ENCODE measurements around the gene FOXD2.

The FOXD2 gene

DNA sequence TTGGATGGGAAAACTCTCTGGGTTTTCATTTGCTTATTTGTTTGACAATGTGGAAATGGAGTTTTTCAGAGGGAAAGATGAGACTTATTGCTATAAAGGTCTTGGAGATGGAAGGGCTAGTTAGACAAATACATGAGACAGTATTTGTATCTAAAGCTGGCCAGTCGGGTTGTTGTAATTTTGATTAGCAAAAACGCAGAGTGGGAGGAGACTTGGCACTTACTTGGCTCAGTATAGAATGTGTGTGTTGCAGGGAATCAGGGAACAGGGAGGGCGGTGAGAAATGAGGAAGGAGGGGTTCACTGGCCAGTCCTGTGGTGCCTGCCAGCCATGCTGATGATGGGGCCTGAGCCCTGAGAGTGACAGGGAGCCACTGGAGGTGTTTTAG, 27.8 kb upstream of the FOXD2 start:
- no peaks in the 10 kb centered on the region for H3K4me1 Mint-ChIP-seq
- peaks cover 9% of the 10 kb centered on the region for H3K27me3 Mint-ChIP-seq
- H3K9me3 Mint-ChIP-seq: no peaks in the 10 kb centered on the region
- no peak overlapping the region for H3K4me3 Mint-ChIP-seq
- no peaks in the 10 kb centered on the region for H3K36me3 Mint-ChIP-seq
- no peak overlapping the region for H3K27ac Mint-ChIP-seq

GRCh38 chr1:47411436-47411835, 26.4 kb upstream of the FOXD2 start:
- Mint-ChIP-seq H3K4me3 (no peak overlapping the region), H3K9me3 (no peaks in the 10 kb centered on the region), H3K27me3 (peaks cover 14% of the 10 kb centered on the region), H3K27ac (no peak overlapping the region), H3K4me1 (no peaks in the 10 kb centered on the region), H3K36me3 (no peaks in the 10 kb centered on the region)

DNA sequence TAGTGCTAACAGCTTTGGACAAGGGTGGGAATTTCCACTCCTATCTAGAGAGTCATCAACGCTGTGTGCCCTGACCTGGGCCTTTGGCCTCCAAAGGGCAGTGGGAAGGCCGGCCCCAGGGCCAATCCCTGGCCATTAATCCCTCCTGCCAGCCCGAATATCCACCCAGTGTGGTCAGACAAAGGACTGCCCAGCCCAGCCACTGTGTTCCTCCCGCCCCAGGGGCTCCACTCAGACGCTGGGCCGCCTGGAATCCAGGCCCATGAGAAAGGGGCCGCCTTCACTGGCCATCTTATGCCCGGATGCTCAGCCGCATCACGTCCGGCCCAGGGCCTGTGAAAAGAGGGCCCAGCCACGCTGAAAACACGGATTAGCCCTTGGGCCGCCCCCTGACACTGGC, 25.4 kb upstream of the FOXD2 start:
- Mint-ChIP-seq H3K4me3 (no peak overlapping the region), H3K36me3 (no peaks in the 10 kb centered on the region), H3K27ac (no peak overlapping the region), H3K27me3 (peaks cover 18% of the 10 kb centered on the region), H3K9me3 (no peaks in the 10 kb centered on the region), H3K4me1 (no peaks in the 10 kb centered on the region)

GRCh38 chr1:47415728-47416318, 22.0 kb upstream of the FOXD2 start, which contains the start of gene FOXE3:
TSS of gene FOXE3 (plus strand) at chr1:47416285. CDS start at chr1:47416316, 31 bp downstream.
- Mint-ChIP-seq H3K36me3 (no peaks in the 10 kb centered on the region), H3K27ac (no peak within 1 kb of the TSS), H3K9me3 (no peaks in the 10 kb centered on the region), H3K4me3 (peak within 1 kb of the TSS; percentile 54), H3K4me1 (no peaks in the 10 kb centered on the region), H3K27me3 (peaks cover 33% of the 10 kb centered on the region)

DNA sequence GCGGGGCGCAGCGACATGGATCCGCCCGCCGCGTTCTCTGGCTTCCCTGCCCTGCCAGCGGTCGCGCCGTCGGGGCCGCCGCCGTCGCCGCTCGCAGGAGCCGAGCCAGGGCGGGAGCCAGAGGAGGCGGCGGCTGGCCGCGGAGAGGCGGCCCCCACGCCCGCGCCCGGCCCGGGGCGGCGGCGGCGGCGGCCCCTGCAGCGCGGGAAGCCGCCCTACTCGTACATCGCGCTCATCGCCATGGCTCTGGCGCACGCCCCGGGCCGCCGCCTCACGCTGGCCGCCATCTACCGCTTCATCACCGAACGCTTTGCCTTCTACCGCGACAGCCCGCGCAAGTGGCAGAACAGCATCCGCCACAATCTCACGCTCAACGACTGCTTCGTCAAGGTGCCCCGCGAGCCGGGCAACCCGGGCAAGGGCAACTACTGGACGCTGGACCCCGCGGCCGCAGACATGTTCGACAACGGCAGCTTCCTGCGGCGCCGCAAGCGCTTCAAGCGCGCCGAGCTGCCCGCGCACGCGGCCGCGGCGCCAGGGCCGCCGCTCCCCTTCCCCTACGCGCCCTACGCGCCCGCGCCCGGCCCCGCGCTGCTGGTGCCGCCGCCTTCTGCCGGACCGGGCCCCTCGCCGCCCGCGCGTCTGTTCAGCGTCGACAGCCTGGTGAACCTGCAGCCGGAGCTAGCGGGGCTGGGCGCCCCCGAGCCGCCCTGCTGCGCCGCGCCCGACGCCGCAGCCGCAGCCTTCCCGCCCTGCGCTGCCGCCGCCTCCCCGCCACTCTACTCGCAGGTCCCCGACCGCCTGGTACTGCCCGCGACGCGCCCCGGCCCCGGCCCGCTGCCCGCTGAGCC, 21.3 kb upstream of the FOXD2 start:
- Mint-ChIP-seq H3K27me3 (peaks cover 36% of the 10 kb centered on the region), H3K4me1 (no peaks in the 10 kb centered on the region), H3K36me3 (no peaks in the 10 kb centered on the region), H3K4me3 (peak overlapping the region; percentile 54), H3K27ac (no peak overlapping the region), H3K9me3 (no peaks in the 10 kb centered on the region)

DNA sequence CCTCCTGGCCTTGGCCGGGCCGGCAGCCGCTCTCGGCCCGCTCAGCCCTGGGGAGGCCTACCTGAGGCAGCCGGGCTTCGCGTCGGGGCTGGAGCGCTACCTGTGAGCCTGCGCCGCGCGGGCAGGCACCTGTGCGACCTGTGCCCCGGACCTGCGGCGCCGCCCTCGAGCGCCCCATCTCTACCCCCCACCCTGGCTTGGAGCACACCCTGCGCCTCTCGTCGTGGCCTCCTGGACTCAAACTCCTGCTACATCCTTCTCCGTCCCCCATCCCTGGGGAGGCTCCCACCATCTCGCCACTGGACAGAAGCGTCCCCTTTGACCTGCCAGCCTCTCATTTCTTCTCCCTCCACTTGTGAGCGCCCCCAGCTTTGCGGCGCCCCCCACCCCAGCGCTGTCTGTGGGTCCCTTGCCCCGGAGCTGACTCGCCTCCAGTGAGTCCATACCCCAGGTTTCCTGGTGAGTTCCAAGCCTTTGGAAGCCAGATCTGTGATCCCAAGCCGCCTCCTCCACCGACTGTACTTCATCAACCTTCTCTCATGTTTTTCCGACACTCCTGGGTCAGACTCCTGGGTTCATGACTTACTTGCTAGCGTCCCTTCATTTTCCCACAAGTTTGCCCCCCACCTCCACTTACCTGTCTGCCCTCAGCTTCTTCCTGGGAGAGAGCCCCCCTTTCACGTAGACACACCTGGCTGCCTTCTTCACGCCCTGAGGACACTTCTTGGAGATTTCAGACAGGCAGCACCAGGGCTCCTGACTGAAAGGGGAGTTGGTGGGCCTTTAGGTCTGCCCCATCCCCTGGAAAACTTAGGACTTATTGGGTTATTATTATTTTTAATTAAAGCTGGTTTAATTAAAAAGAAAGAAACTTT, 20.4 kb upstream of the FOXD2 start:
- Mint-ChIP-seq H3K27me3 (peaks cover 36% of the 10 kb centered on the region), H3K4me3 (peak overlapping the region; percentile 2), H3K4me1 (no peaks in the 10 kb centered on the region), H3K9me3 (no peaks in the 10 kb centered on the region), H3K36me3 (no peaks in the 10 kb centered on the region), H3K27ac (no peak overlapping the region)

- no peaks in the 10 kb centered on the region for H3K4me1 Mint-ChIP-seq
- H3K27me3 Mint-ChIP-seq: peaks cover 36% of the 10 kb centered on the region
- no peak overlapping the region for H3K27ac Mint-ChIP-seq
- no peaks in the 10 kb centered on the region for H3K36me3 Mint-ChIP-seq
- no peak overlapping the region for H3K4me3 Mint-ChIP-seq
- H3K9me3 Mint-ChIP-seq: no peaks in the 10 kb centered on the region
These were observed 19.7 kb upstream of the FOXD2 start for GRCh38 chr1:47418122-47418521.

DNA sequence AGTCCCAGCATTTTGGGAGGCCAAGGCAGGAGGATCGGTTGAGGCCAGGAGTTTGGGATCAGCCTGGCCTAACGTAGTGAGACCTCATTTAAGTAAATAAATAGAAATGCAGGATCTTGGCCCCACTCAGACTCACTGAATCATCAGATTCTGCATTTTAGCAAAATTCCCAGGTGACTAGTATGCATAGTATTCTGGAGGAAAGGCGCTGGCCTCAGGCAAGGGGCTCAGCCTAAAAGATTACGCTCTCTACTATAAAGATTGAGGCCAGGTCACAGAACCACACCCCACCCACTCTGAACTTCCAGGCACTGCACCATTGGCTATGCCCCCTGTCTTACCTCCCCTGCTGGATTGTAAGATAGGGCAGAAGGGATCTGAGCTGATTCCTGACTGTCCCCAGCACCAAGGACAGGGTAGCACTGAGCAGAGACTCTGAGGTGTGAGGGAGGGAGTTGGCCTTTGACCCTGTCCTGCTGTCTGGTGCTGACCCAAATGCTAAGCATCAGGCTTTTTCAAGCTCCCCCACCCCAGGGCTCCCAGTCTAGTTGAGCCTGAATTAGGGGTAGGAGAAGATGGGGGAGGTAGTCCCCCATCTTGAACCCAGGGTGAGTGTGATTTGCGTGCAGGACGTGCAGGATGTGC, 19.0 kb upstream of the FOXD2 start:
- Mint-ChIP-seq H3K27ac (no peak overlapping the region), H3K9me3 (no peaks in the 10 kb centered on the region), H3K36me3 (no peaks in the 10 kb centered on the region), H3K4me1 (no peaks in the 10 kb centered on the region), H3K4me3 (no peak overlapping the region), H3K27me3 (peaks cover 38% of the 10 kb centered on the region)

DNA sequence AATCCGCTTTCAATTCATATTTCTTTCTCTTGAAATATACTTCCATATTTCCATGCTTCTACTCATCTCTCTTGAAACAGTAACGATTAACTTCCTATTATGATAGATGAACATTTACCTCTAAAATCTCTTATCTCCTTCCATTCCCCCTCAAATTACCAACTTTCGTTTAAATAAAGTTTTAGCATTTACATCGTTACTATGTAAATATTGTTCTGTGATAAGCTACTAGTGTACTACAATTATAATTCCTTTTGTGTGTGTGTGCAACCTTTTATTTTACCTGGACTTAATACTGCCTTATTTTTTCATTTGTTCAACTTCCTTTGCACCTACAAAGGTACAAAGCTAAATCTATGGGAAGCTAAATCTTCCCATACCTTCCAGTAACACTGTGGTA, 17.3 kb upstream of the FOXD2 start:
- no peaks in the 10 kb centered on the region for H3K4me1 Mint-ChIP-seq
- no peak overlapping the region for H3K4me3 Mint-ChIP-seq
- H3K36me3 Mint-ChIP-seq: no peaks in the 10 kb centered on the region
- H3K9me3 Mint-ChIP-seq: no peaks in the 10 kb centered on the region
- H3K27ac Mint-ChIP-seq: no peak overlapping the region
- peaks cover 31% of the 10 kb centered on the region for H3K27me3 Mint-ChIP-seq

DNA sequence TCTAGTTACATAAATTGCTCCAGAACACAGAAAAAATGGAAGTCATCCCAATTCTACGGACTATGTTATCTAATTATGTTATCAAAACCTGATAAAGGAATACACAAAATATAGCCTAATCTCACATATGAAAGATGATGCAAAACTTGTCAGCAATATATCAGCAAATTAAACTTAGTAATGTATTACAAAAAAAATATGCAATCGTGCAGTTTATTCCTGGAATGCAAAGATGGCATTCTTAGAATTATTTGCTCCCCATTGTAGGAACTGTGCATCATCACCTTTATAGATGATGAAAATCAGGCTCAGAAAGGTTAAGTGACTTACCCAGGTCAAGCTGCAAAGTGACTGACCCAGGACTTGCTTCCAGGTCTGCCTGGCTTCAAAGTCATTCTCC, 14.0 kb upstream of the FOXD2 start:
- H3K9me3 Mint-ChIP-seq: no peaks in the 10 kb centered on the region
- H3K27ac Mint-ChIP-seq: no peak overlapping the region
- H3K27me3 Mint-ChIP-seq: peaks cover 12% of the 10 kb centered on the region

DNA sequence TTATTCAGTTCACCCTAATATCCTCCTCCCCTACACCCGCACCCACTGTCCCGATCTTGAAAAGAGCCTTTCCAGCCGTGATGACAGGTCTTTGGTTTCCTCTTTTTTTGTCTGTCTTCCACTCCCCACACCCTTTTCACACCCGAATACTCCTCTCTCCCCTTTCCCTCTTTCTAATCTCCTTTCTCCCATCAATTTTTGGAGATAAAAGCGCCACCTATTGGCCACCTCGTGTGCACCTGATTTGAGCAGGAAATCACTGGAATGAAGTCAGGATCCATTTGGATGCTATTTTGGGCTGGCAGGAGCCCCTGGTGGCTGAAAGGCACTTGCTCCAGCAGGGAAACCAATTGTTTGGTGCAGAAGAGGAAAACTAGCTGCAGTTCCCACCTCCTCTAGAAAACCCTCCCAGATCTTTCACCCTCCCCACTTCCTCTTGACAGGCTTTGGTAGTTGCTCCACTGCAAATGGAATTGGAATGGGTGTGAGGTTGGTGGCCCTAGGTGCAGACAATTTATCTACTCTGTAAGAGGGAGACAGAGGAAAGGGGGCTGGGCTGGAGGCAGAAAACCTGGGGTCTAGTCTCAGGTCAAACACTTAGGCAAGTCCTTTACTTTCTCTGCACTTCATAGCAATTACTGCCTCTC, 13.4 kb upstream of the FOXD2 start:
- Mint-ChIP-seq H3K4me1 (no peaks in the 10 kb centered on the region), H3K9me3 (no peaks in the 10 kb centered on the region), H3K27me3 (peaks cover 14% of the 10 kb centered on the region), H3K36me3 (no peaks in the 10 kb centered on the region), H3K27ac (no peak overlapping the region), H3K4me3 (no peak overlapping the region)

More for the DNA sequence above, 14.0 kb upstream of the FOXD2 start:
- Mint-ChIP-seq H3K4me1 (no peaks in the 10 kb centered on the region), H3K36me3 (no peaks in the 10 kb centered on the region), H3K4me3 (no peak overlapping the region)

- Mint-ChIP-seq H3K27ac (no peak overlapping the region), H3K27me3 (peaks cover 25% of the 10 kb centered on the region), H3K4me1 (peaks cover 39% of the 10 kb centered on the region), H3K4me3 (no peak overlapping the region), H3K9me3 (no peaks in the 10 kb centered on the region), H3K36me3 (no peaks in the 10 kb centered on the region)
These were observed 6.3 kb upstream of the FOXD2 start for GRCh38 chr1:47431534-47431933.

GRCh38 chr1:47432071-47433036, 5.5 kb upstream of the FOXD2 start:
- Mint-ChIP-seq H3K27me3 (peaks cover 25% of the 10 kb centered on the region), H3K4me1 (peaks cover 43% of the 10 kb centered on the region), H3K4me3 (peak overlapping the region; percentile 53), H3K9me3 (no peaks in the 10 kb centered on the region), H3K36me3 (no peaks in the 10 kb centered on the region), H3K27ac (no peak overlapping the region)

DNA sequence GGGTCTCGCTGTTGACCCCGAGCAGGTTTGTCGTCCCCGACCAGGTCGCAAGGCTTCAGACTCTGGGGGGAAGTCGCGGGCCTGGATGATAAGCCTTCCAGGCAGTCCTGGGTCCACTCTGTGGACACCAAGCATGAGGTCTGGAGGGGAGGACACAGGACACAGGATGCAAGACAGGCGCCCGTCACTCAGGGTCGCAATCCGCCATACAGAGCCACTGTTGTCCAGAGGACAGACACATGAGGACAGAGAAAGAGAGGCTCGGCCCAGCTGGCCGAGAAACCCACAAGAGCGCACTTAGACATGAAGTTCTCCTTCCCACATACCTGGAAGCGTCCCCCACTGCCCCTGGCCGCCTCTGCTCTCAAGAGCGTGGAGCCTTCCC, 4.8 kb upstream of the FOXD2 start:
- Mint-ChIP-seq H3K9me3 (no peaks in the 10 kb centered on the region), H3K27ac (no peak overlapping the region), H3K27me3 (peaks cover 25% of the 10 kb centered on the region), H3K36me3 (no peaks in the 10 kb centered on the region), H3K4me1 (peaks cover 43% of the 10 kb centered on the region), H3K4me3 (peak overlapping the region; percentile 53)

Measured in activated naive CD4-positive, alpha-beta T cell treated with anti-CD3 and anti-CD28 coated beads, Interleukin-2, amount 50 U/mL, for 24 hours (primary cell).